Endodermal cell (in vitro differentiated cells): Measurements from ENCODE around the gene RAD23A. TPM values are rescaled to one million over a fixed set of nuclear protein-coding genes. Genes with fewer than 3 reads are reported as not detected.

Source experiments
- DNase-seq: peaks from one replicate; pipeline ENCODE4 v3.0.0-alpha.2; 2017
- H3K27ac ChIP-seq: 2 replicates; pipeline ENCODE4 v1.5.1; 2013; ENCODE audit warnings: mild to moderate bottlenecking, low read depth, low read length, moderate library complexity
- H3K27me3 ChIP-seq: 2 replicates; pipeline ENCODE4 v1.6.1; 2013; ENCODE audit warnings: mild to moderate bottlenecking, low read length, moderate library complexity; ENCODE audit not compliant: insufficient read depth, control insufficient read depth, poor library complexity, severe bottlenecking
- H3K36me3 ChIP-seq: 2 replicates; pipeline ENCODE4 v1.7.0; 2013; ENCODE audit warnings: mild to moderate bottlenecking, low read length, moderate library complexity; ENCODE audit not compliant: control insufficient read depth, insufficient read depth
- H3K4me1 ChIP-seq: one replicate; pipeline ENCODE4 v1.7.0; 2013; ENCODE audit warnings: low read length; ENCODE audit not compliant: control insufficient read depth, insufficient read depth
- H3K4me3 ChIP-seq: 2 replicates; pipeline ENCODE4 v1.5.1; 2013; ENCODE audit warnings: mild to moderate bottlenecking, low read length, moderate library complexity
- H3K9ac ChIP-seq: 2 replicates; pipeline ENCODE4 v1.6.1; 2013; ENCODE audit warnings: mild to moderate bottlenecking, low read length, moderate library complexity; ENCODE audit not compliant: poor library complexity, severe bottlenecking; ENCODE audit errors: extremely low read depth
- H3K9me3 ChIP-seq: 2 replicates; pipeline ENCODE4 v1.6.1; 2013; ENCODE audit warnings: mild to moderate bottlenecking, low read length, moderate library complexity; ENCODE audit not compliant: control insufficient read depth
- H3K27ac Mint-ChIP-seq: 2 replicates; pipeline ENCODE4 v1.8.0; 2020; ENCODE audit warnings: mixed read lengths
- H3K27me3 Mint-ChIP-seq: 2 replicates; pipeline ENCODE4 v1.8.0; 2021; ENCODE audit warnings: mild to moderate bottlenecking, mixed read lengths; ENCODE audit not compliant: insufficient read depth
- H3K36me3 Mint-ChIP-seq: 2 replicates; pipeline ENCODE4 v1.8.0; 2020; ENCODE audit warnings: low read depth, mixed read lengths
- H3K4me1 Mint-ChIP-seq: 2 replicates; pipeline ENCODE4 v1.8.0; 2020; ENCODE audit warnings: mixed read lengths
- H3K4me3 Mint-ChIP-seq: 2 replicates; pipeline ENCODE4 v1.8.0; 2020; ENCODE audit warnings: mild to moderate bottlenecking, moderate library complexity, mixed read lengths
- H3K9me3 Mint-ChIP-seq: 2 replicates; pipeline ENCODE4 v1.8.0; 2020; ENCODE audit warnings: mild to moderate bottlenecking, mixed read lengths
- CTCF ChIP-seq: fragments of 200-600 bp; sonication (generic); conservative IDR thresholded peaks from 2 replicates; pipeline ENCODE4 v1.5.0; 2021; ENCODE audit warnings: antibody characterized with exemption, mild to moderate bottlenecking
- WGBS, 2 experiments: methylation state at CpG; one replicate each; pipeline versions ENCODE4 v1.1.5 to v1.1.7; 2013; ENCODE audit warnings: missing lambda C conversion rate in 2 of 2, mixed read lengths in 1 of 2; ENCODE audit not compliant: insufficient coverage in 1 of 2, insufficient read length in 1 of 2; 5-methylcytosine and 5-hydroxymethylcytosine counted together
- total RNA-seq, 2 donors: library from RNA; stranded (reverse); fragmentation: NEBNext Ultra II Directional in 1 of 2; extraction: Animal tissue kit (Norgen Biotek cat#: 25700) in 1 of 2; gene quantifications; 2 replicates in 1 of 2; 3 replicates in 1 of 2; pipeline ENCODE4 v1.2.1, GENCODE V29; 2021

The RAD23A gene
- total RNA-seq, 2 donors from 2014 or later = 75.5 to 117 TPM

GRCh38 chr19:12937927-12938778 is 7.5 kb upstream of the RAD23A start, which contains the start of gene CALR:
Gene CALR (plus strand): TSS chr19:12938609. CDS start chr19:12938680, 71 bp downstream.
- no peak for TF ChIP-seq CTCF
- peaks cover 43% of the 10 kb centered on the region for H3K36me3 ChIP-seq
- H3K27ac ChIP-seq = peak within 1 kb of the TSS; percentile 82
- Mint-ChIP-seq H3K36me3 (peaks cover 48% of the 10 kb centered on the region), H3K4me1 (peaks cover 29% of the 10 kb centered on the region), H3K27ac (peak within 1 kb of the TSS; percentile 97), H3K4me3 (peak within 1 kb of the TSS; percentile 100), H3K9me3 (no peaks in the 10 kb centered on the region), H3K27me3 (no peaks in the 10 kb centered on the region)
- 0 to 2% methylated on average over 17 to 63 of the region's 63 CpGs for WGBS, 2 experiments
- H3K4me3 ChIP-seq = peak within 1 kb of the TSS; percentile 99
- H3K9ac ChIP-seq = peak within 1 kb of the TSS; percentile 99
- no peaks in the 10 kb centered on the region for H3K9me3 ChIP-seq
- H3K27me3 ChIP-seq = no peaks in the 10 kb centered on the region
- peak; percentile 99 for DNase-seq
- peaks cover 12% of the 10 kb centered on the region for H3K4me1 ChIP-seq

GRCh38 chr19:12938779-12939601 is 6.7 kb upstream of the RAD23A start:
- peaks cover 50% of the 10 kb centered on the region for H3K36me3 ChIP-seq
- H3K27ac Mint-ChIP-seq = peak overlapping the region; percentile 97
- WGBS, 2 experiments = 3% methylated on average over 36 to 51 of the region's 54 CpGs
- peaks cover 12% of the 10 kb centered on the region for H3K4me1 ChIP-seq
- H3K4me3 ChIP-seq = peak overlapping the region; percentile 99
- DNase-seq = no peak
- no peaks in the 10 kb centered on the region for H3K27me3 ChIP-seq
- H3K9me3 ChIP-seq = no peaks in the 10 kb centered on the region
- peak; percentile 37 for TF ChIP-seq CTCF
- no peaks in the 10 kb centered on the region for H3K27me3 Mint-ChIP-seq
- no peaks in the 10 kb centered on the region for H3K9me3 Mint-ChIP-seq
- H3K4me3 Mint-ChIP-seq = peak overlapping the region; percentile 100
- H3K27ac ChIP-seq = peak overlapping the region; percentile 76
- H3K9ac ChIP-seq = peak overlapping the region; percentile 99
- peaks cover 31% of the 10 kb centered on the region for H3K4me1 Mint-ChIP-seq
- peaks cover 56% of the 10 kb centered on the region for H3K36me3 Mint-ChIP-seq

- Histone ChIP-seq H3K9me3 (no peaks in the 10 kb centered on the region), H3K4me1 (peaks cover 12% of the 10 kb centered on the region), H3K36me3 (peaks cover 59% of the 10 kb centered on the region), H3K9ac (peak overlapping the region; percentile 99), H3K4me3 (peak overlapping the region; percentile 99), H3K27ac (no peak overlapping the region), H3K27me3 (no peaks in the 10 kb centered on the region)
- DNase-seq = no peak
- Mint-ChIP-seq H3K27me3 (no peaks in the 10 kb centered on the region), H3K4me1 (peaks cover 31% of the 10 kb centered on the region), H3K4me3 (peak overlapping the region; percentile 100), H3K9me3 (no peaks in the 10 kb centered on the region), H3K27ac (peak overlapping the region; percentile 97), H3K36me3 (peaks cover 64% of the 10 kb centered on the region)
- no peak for TF ChIP-seq CTCF
- WGBS, 2 experiments = 91 to 100% methylated on average over 8 to 10 of the region's 10 CpGs
Observed at GRCh38 chr19:12939975-12940423, 5.7 kb upstream of the RAD23A start.
